Vagina (tissue), 2 donors: ENCODE results near the gene NUDT1.

Source experiments
- CTCF ChIP-seq, 3 experiments: fragments of 450-650 bp in 2 of 3; fragments of 200-600 bp in 1 of 3; sonication (generic) in 1 of 3; IDR thresholded peaks; one replicate each; pipeline ENCODE4 v1.5.1; 2017 to 2019; ENCODE audit warnings: antibody characterized with exemption in 3 of 3, mild to moderate bottlenecking in 2 of 3, moderate library complexity in 2 of 3
- POLR2AphosphoS5 ChIP-seq, 2 donors: sonication (generic); formaldehyde crosslinking; IDR thresholded peaks; one replicate each; pipeline ENCODE4 v1.9.0; 2017; ENCODE audit warnings: antibody characterized with exemption in 2 of 2, mild to moderate bottlenecking in 2 of 2, low read depth in 1 of 2; ENCODE audit not compliant: insufficient read depth in 1 of 2

DNA sequence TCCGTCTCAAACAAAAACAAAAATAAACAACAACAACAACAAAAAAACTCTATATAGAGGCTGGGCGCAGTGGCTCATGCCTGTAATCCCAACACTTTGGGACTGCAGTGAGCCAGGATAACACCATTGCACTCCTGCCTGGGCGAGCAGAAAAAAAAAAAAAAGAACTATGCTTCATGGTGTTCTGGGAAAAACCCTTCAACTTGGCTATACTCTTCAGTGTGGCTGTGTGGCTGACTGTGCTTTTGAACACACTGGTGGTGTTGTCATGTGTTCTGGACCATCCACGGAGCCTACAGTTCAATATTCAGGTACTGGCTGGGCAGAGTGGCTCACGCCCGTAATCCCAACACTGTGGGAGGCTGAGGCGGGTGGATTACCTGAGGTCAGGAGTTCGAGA is 45.7 kb downstream of the NUDT1 start:
- TF ChIP-seq POLR2AphosphoS5 (IDR thresholded peaks at IDR 0.05; ENCODE audit: insufficient read depth in 1 of 2, low read depth in 1 of 2) (no peak), CTCF (IDR thresholded peaks at IDR 0.05) (no peak)
